Cardiac septum (tissue), 1 donor: ENCODE results near the gene ESYT3. TPM values are rescaled to one million over a fixed set of nuclear protein-coding genes. Genes with fewer than 3 reads are reported as not detected.
A peak's percentile ranks its signal among the peaks of the same experiment; 100 is the strongest.
"Not testable (repeated sequence)": the region's sequence is repeated elsewhere in the genome, so short reads cannot be mapped to it uniquely, and the experiment has no call there.

Experiments used
- DNase-seq: peaks from one replicate; pipeline ENCODE4 v3.0.0-alpha.2; 2020; ENCODE audit warnings: low spot score
- intact Hi-C: fragments of 100-400 bp; cut with DNase I; formaldehyde crosslinking; loops from one replicate; pipeline ENCODE4 v1.14.0; 2022
- total RNA-seq: library from RNA; stranded (reverse); fragmentation: NEBNext Ultra II Directional; extraction: Animal tissue kit (Norgen Biotek cat#: 25700); gene quantifications from one replicate; pipeline ENCODE4 v1.2.1, GENCODE V29; 2021
- donor health status: DM: no; HTN: no; CAD: no.

The ESYT3 gene
- total RNA-seq, 1 donor from 2014 or later = 2.4 TPM

- DNase-seq = peak; percentile 74
- intact Hi-C loops = no loop called here
These were observed 5.7 kb downstream of the ESYT3 start for GRCh38 chr3:138440121-138440521.

- intact Hi-C loops = no loop called here
- no peak for DNase-seq
These were observed 6.2 kb downstream of the ESYT3 start for GRCh38 chr3:138440596-138440995.

- intact Hi-C loops = no loop called here
- DNase-seq = peak; percentile 46
These were observed 6.8 kb downstream of the ESYT3 start for GRCh38 chr3:138441256-138441655.

GRCh38 chr3:138441742-138442141 lies 7.3 kb downstream of the ESYT3 start:
- peak; percentile 12 for DNase-seq
- intact Hi-C loops = no loop called here

DNA sequence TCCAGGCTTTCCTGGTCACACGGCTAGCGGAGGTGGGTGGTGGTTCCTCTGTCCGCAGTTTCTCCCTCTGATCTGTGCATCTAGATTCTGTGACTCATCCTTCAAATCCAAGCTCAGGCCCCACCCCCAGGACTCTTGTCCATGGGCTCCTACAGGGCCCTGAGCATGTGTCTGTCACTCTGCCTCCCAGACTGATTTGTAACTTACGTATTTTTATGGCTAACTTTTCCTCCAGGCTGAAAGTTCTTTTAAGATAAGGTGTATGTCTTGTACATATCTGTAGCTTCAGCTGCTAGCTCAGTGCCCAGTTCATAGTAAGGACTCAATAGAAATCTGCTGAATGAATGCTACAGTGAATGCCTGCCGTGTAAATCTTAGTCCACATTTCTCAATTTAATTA lies 8.0 kb downstream of the ESYT3 start:
- DNase-seq = peak; percentile 59
- intact Hi-C loops = no loop called here

- peak; percentile 55 for DNase-seq
- intact Hi-C loops = no loop called here
These were observed 8.7 kb downstream of the ESYT3 start for GRCh38 chr3:138443091-138443490.

GRCh38 chr3:138443521-138444503 lies 9.4 kb downstream of the ESYT3 start:
- peak; percentile 71 for DNase-seq

DNA sequence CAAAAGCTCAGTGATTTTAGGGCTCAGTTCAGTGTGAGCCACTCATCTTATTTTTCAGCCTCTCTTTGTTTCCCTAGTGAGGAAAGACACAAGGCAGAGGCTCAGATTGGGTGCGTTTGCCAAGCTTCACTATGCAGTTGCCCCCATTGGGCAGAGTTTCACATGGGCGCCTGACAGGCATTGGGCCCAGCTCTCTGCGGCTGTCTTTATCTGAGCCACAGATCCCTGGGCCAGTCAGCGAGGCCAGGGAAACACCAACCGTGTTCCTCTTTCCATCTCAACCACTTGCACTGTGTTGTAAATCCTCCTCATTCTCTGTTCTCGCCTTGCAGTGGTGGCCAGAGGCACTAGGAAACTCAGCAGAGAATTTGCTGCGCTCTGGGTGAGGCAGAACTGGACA lies 10.8 kb downstream of the ESYT3 start:
- peak; percentile 12 for DNase-seq
- intact Hi-C loops = no loop called here

More at GRCh38 chr3:138443521-138444503, 9.4 kb downstream of the ESYT3 start:
- intact Hi-C loops = no loop called here

- DNase-seq = no peak
These were observed 11.2 kb downstream of the ESYT3 start for GRCh38 chr3:138445654-138446053.

GRCh38 chr3:138448631-138449030 lies 14.2 kb downstream of the ESYT3 start:
- peak; percentile 39 for DNase-seq
- intact Hi-C loops = no loop called here

More at GRCh38 chr3:138445654-138446053, 11.2 kb downstream of the ESYT3 start:
- intact Hi-C loops = no loop called here

DNA sequence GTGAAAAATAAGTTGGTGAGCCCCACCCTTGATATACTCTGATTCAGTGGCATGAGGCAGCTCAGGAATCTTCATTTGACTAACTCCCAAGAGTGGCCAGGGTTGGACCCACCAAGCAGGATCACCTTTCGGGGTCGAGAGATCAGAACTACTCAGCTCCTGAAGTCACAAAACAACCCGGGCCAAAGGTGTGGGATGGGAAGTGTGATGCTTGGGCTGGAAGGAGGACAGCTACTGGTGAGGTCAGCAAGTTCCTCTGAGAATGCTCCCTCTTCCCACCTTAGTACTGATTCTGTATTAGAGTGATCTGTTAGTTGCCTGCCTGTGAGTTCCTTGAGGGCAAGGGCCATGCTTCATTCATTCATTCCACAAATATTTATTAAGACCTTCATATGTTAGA lies 15.1 kb downstream of the ESYT3 start:
- intact Hi-C loops = no loop called here
- peak; percentile 22 for DNase-seq

DNA sequence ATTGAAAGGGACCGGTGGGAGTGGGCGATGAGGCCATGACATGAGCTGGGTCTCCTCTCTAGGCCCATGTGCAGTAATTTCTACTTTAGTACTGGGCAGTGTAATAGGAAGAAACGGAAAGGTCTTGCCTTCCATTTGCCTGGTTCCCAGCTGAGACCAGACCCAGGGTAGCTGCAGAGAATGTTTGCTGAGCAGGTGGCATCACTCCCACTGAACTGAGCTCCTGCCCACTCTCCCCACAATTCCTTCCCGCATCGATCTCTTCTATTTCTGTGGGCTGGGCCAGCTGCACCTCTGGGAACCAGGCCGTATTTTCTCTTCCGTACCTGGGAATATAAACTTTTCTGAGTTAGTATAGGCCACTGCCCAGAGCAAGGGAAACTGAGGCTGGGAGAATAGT lies 15.8 kb downstream of the ESYT3 start:
- DNase-seq = peak; percentile 67
- intact Hi-C loops = no loop called here

- intact Hi-C loops = no loop called here
- peak; percentile 36 for DNase-seq
These were observed 16.4 kb downstream of the ESYT3 start for GRCh38 chr3:138450704-138451424.

GRCh38 chr3:138451595-138452162 lies 17.3 kb downstream of the ESYT3 start:
- intact Hi-C loops = no loop called here
- peak; percentile 67 for DNase-seq

GRCh38 chr3:138452436-138452835 lies 18.0 kb downstream of the ESYT3 start:
- DNase-seq = peak; percentile 19
- intact Hi-C loops = no loop called here

DNA sequence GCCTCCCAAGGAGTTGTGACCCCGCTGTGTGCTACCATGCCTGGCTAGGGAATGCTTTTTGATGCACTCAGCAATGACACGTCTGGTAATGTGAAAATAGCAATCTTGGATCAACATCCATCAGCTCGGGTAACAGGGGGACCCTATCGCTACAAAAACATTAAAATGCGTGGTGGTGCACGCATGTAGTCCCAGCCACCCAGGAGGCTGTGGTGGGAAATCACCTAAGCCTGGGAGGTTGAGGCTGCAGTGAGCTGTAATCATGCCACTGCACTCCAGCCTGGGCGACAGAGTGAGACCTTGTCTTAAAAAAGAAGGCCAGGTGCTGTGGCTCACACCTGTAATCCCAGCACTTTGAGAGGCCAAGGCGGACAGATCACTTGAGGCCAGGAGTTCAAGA lies 19.5 kb downstream of the ESYT3 start:
- peak; percentile 38 for DNase-seq
- intact Hi-C loops = not testable (repeated sequence)

DNA sequence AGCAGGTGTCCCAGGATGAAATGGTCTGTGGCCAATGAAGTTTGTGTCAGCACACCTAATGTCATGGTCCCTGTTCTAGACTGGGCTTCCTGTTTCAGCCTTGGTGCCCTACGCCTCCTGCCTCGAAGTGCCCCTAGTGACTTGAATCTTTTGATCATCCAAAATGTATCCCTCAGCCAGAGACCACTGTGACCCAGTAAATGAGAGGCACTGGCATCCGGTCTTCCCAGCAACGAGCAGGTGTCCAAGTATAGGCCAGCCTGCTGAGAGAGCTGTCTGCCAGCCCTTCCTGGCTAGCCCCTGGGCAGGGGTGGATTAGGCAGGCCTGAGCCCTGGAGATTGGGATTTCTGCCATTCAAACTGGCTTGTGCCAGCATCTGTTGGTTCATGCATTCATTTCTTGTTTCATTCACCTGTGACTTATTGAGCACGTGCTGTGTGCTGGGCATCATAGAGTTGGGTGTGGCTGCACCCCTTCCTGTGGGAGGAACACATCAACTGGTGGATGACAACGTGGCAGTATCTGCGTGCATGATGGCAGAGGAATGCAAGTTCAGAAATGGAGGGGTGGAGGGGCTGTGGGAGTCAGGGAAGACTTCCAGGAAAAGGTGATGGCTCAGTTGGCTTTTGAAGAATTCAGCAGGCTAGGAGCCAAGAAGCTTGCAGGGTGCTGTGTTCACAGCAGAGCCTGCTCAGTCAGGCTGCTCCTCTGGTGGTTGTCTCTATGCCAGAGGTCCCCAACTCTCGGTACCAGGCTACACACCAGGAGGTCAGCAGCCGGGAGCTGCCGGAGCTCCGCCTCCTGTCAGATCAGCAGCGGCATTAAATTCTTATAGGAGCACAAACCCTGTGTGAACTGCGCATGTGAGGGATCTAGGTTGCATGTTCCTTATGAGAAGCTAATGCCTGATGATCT lies 21.6 kb downstream of the ESYT3 start:
- intact Hi-C loops = no loop called here
- peak; percentile 68 for DNase-seq

DNA sequence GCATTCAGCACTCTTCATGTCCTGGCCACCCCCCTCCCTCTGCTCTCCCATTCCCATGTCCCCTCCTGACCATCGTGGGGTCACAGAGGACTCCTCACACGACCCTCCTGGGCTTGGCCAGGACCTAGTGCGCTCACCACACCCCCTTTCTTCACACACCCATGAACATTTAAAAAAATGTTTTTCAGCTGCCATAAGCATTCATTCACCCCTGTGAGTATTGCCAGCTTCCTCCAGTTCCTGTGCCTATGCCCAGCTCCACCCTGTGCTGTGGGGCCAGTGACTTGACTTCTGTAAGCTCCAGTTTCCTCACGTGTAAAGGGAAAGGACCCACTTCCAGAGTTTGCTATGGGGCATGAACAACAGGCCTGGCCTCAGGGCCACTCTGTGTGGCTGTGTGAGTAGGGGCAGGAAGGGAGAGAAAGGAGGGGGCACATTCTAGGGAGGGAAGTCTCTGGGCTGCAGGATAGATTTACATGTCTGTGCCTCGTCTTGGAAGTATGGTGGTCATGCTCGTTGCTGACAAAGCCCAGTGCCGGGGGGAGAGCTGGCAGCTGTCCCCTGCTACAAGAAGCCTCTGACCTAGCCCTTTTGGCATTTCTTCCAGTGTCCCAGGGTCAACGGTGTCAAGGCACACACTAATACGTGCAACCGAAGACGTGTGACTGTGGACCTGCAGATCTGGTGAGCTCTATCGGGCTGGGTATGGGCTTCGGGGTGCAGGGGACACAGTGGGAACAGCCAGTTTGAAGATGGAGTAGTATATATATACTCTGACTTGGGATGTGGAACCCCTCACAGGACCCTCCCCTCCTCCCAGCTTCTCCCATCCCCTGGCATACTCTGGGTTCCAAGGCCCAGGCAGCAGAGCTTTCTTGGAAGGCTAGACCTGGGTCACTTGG lies 22.8 kb downstream of the ESYT3 start:
- peak; percentile 43 for DNase-seq
- intact Hi-C loops = no loop called here
